HG03565 (cell line): ENCODE data around the gene SAMD14.

Experiments
- ATAC-seq: cut with Tn5 transposase; IDR thresholded peaks from one replicate; pipeline ENCODE4 v1.9.1; 2021; ENCODE audit warnings: mild to moderate bottlenecking, moderate library complexity; ENCODE audit not compliant: unreplicated experiment

The SAMD14 gene

DNA sequence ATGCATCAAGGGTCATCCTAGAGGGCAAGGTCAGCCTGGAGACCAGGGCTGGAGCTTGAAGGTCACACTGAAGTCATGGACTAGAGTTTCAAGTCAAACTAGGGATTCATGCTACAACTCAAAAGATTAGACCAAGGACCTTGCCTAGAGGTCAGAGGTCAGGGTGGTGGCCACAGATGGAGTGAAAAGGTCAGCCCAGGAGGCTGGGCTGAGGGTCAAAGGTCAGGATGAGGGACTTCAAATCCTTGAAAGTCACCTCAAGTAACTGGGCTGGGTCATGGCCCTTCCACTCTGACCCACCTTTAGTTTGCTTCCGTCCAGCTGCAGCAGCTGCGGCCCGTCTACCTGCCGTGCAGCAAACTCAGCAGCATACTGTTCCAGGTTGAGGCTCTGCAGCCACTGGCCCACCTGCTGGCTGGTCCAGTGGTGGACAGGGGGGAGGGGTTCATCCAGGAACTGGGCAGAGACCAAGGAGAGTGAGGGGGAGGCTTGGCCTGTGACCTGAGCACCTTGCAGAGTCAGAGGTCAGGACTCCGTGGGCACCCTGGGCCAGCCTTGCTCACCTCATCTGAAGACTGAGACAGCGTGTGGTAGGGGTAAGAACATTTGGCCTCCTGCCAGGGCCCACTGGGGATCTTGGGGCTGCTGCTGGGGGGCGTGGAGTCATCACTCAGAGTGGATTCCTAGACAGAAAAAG lies 16.2 kb downstream of the SAMD14 start:
- ATAC-seq, result no peak

DNA sequence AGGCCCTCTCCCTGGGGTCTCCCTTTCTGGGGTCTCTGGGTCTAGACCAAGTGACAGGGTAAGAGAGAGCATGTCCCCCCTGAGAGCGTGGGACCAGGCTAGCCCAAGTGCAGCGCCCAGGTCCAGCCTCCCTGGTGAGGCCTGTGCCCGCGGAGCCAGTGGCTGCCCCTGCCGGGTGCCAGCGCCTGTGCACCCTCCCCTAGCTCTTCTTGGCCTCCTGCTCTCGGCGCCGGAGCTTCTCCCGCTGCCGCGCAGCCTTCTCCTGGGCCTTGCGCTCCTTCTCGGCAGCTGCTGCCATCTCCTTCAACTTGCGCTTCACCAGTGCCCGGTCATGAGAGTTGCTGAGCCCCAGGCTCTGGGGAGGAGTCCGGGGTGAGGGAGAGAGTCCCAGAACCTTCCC lies 17.3 kb downstream of the SAMD14 start:
- no peak for ATAC-seq

DNA sequence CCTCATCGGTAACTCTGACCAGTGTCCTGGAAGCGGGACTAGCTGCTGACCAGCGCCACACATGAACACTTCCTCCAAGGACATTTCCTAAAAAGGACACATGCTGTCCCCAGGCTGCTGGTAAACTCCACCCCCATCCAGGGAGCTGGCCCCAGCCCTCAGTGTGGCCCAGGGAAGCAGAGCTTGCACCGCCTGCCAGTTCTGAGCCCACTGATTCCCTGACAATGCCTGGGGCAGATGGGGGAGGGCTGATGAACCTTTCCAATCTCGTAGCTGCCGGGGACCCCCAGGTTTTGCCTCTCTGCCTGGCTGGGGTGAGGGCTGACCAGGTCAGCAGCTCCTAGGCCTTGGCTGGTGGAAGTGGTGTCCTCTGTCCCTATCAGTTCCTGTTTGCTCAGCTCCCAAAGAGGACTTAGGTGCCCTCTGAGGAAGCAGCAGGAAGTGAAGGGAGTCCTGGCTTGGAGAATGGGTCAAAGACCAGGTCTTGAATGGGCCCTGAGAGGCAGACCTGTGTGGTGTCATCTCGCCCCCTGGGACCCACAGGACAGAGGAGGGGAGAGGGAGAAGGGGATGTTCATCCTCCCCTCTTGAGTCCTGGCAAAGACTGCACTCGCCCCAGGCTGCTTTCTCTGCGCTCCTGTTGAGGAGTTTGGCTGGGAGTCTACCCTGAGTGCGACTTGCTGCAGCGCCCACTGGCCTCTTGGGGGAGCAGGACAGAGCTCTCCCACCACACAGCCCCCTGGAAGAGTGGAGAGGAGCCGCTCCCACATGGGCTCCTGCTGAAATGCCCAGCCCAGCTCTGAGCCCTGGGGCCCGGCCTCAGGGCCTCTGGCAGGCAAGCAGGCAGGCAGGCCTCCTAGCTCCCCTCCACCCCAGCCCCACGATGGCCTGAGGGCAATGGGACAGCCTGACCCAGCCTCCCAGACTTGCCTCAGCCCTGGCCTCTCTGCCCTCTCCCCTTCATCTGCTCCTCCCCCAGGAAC lies 18.0 kb downstream of the SAMD14 start:
- ATAC-seq, result no peak

DNA sequence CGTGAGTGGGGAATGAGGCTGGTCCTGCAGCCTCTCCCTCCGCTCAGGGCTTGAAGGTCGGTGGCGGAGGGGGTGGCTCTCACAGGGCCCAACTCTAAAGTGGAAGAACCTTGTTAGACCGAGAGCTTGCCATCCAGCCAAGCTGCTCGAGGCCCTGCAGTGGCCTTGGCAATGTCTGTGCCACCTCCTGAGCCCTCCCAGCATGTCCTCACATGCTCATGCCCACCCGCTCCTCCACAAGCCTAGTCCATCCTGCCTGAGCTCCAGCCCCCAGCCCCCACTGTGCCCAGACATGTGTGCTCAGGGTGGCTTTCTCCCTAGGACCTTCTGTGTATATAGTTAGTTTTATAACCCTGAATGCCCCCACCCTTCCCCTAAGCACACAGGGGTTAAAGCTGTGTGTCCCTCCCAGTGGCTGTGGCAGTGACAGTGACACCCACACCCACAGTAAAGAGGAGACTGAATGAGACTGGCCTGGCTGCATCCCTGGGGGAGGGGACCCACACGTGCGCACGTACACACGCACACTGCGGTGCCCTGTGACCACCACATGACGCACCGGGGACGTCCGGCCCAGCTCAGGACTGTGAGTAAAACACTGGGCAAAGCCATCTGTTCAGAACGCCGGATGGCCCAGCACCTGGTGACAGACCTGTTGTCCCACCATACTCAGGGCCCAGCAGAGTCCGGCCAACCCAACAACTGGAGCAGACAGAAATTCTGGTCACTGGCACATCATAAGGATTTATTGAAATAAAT lies 19.2 kb downstream of the SAMD14 start:
- no peak for ATAC-seq

GRCh38 chr17:50109785-50110184 lies 20.2 kb downstream of the SAMD14 start:
- ATAC-seq, result no peak

DNA sequence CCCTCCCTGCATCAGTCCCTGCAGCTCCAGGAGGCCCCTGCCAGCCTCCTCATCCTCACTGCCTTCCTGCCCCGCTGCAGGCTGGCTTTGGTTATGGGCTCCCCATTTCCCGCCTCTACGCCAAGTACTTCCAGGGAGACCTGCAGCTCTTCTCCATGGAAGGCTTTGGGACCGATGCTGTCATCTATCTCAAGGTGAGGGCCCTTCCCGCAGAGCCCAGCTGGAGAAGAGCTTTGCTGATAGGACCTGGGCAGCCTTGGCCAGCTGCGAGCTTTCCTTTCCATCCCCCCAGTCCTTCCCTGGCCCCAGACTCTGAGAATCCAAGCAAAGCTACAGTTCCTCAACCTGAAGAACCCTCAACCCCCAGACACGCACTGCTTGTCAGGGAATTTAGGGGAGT lies 20.8 kb downstream of the SAMD14 start:
- ATAC-seq, result no peak

- ATAC-seq, result no peak
These were observed 21.4 kb downstream of the SAMD14 start for GRCh38 chr17:50108556-50108955.

GRCh38 chr17:50107790-50108414 lies 22.1 kb downstream of the SAMD14 start:
- ATAC-seq, result no peak

GRCh38 chr17:50106393-50107131 lies 23.4 kb downstream of the SAMD14 start:
- no peak for ATAC-seq

DNA sequence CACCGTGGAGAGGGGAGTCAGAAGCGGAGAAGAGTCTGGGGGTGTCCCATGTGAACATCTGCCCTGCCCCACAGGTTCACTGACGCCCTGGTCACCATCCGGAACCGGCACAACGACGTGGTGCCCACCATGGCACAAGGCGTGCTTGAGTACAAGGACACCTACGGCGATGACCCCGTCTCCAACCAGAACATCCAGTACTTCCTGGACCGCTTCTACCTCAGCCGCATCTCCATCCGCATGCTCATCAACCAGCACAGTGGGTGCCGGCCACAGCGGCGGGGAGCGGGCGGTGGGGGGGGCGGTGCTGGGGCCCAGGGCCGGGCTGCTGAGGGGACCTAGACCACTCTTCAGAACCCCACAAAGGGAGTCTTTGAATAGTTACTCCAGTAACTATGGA lies 24.1 kb downstream of the SAMD14 start:
- ATAC-seq, result no peak

GRCh38 chr17:50103941-50104340 lies 26.0 kb downstream of the SAMD14 start:
- ATAC-seq, result no peak

GRCh38 chr17:50103252-50103651 lies 26.7 kb downstream of the SAMD14 start:
- no peak for ATAC-seq

DNA sequence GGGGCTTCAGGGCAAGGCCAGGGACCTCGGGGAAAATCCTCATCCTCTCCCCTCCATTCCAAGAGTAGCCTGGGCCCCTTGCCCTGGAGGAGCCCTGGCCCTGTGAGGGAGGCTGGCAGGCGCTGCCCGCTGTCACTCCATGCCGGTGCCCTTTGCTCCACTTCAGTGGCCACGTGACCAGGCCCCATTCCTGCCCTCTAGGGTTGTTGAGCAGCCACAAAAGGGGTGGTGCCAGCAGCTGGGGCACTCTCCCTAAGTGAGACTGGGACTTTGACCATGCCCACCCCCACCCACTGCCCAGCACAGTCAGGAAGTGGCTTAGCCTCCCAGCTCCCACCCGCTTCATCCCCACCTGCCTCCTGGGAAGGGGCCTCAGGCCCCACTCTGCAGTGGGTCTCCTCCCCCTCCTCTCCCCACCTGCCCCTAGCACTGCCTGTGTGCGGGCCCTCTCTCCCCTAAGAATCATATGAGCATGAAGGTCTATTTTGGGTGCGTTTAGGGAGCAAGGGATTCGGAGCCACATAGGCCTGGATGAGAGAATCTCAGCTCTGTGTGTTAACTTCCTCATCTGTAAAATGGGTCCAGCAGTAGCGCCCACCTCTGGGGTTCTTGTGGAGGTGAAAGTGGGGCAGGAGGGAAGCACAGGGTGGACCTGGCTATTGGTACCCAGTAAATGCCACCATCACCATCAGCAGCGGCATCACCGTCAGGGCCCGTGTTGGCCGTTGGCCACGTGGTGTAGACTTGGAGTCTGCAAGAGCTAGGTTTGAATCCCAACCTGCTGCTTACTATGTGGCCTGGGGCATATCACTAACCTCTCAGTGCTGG lies 27.6 kb downstream of the SAMD14 start:
- no peak for ATAC-seq

- no peak for ATAC-seq
These were observed 28.4 kb downstream of the SAMD14 start for GRCh38 chr17:50101346-50102163.

DNA sequence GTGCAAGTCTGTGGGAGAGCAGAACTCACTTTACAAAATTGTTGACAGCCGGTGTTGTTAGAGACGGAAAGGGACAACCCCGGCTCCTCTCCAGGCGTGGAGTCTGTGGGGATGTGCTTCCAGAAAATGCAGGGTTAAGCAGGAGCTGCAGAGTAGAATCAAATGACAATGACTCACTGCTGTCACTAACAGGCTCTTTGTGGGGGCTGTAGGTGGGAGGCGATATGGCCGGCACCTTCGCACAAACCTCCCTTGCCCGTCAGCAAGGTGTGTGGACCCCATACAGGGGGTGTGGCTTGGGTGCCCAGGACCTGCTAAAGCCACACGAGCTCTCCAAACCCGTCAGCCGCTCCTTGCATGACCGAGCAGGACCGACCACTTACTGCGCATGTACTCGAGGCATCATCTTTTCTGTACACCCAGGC lies 29.0 kb downstream of the SAMD14 start:
- ATAC-seq, result no peak

- no peak for ATAC-seq
These were observed 29.5 kb downstream of the SAMD14 start for GRCh38 chr17:50100480-50100883.

DNA sequence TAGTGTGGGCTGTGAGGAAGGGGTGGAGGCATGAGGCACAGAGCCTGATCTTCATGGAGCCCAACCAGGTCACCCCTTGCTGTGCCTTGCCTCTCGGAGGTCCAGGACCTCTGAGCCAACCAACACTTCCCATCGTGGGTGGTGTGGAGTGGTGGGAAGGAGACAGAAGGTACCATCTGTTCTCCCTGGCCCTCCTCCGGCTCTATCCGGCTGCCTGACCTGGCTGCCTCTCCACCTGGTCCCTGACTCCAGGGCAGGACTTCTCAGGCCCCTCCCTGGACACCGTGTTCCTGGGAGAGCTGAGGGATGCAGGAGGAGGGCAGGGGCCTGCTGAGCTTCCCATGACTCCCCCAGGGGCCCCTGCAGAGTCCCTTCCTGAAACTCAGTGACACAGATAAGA lies 31.0 kb downstream of the SAMD14 start:
- ATAC-seq, result no peak

- ATAC-seq, result no peak
These were observed 31.4 kb downstream of the SAMD14 start for GRCh38 chr17:50098583-50098982.
